NCI-H82 (cell line): ENCODE measurements around the gene HLX.

Experiments
- DNase-seq: peaks from one replicate; lab custom pipeline; 2025; lab: John Stamatoyannopoulos, UW

The HLX gene

DNA sequence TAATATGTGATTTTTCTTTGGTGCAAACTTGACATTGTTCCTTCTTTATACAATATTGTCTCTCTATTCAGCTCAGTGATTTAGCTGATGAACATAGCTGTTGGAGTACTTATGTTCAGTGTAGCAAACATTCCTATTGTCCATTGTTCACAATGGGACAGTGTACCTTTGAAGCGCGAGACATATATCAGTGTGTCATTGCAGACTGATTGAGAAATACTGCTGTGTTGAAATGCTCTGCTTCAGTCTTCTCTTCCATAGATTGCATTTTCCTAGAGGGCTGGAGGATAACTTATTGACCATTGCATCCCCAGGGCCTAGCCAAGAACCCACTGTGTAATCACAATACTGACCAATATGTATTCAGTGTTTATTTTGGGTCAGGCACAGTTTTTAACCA lies 46.5 kb downstream of the HLX start:
- DNase-seq, result no peak

DNA sequence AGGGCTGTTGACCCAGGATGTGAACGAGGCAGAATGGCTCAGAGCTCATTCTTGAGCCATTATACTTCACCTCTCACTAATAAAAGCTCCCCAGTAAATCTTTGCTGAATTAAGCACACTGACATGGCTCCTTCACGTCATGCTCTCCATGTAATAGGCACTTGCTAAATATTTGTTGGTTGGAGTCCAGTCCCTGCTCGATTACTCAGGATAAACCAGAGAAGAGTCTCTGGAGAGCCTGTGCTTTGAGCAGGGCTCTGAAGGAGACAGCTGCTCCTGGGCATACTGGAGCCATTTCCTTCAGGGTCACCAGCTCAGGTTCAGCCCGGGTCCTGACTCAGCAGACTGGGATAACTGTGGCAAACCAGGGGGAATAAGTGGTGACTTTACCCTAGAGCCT lies 46.9 kb downstream of the HLX start:
- DNase-seq, result peak; percentile 25

DNA sequence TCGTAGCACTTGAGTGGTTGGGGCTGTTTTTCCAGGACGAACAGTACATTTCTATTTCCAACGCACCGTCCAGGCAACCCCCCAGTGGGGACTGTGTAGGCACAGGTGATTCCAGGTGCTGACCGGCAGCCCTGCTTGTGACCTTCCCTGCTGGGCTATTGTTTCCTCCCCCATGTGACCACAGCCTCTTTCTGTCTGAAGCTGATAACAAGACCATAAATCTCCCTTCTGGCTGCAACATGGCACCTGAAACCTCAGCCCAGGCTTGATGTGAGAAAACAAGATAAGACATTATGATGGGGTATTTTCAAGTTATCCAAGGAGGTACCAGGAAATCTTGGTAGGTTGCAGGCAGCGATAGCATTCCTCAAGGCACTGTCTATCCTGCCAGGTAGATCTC lies 48.2 kb downstream of the HLX start:
- no peak for DNase-seq

DNA sequence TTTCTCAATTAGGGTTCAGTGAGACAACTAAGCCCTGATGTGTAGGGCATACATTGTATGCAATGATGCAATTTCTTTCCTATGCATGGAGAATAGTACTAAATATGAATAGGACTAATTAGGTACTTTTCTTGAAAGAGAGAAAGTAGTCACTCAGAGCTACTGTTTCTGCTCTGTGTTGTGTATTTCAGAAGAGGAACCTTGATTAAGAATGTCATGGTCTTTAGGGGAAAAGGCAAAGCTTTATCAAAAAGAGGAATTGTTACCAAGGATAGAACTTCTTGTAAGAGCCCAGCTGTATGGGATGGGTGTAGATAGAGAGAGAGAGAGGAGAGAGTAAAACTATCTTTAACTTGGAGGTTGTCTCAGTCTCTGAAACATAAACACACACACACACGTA lies 49.1 kb downstream of the HLX start:
- no peak for DNase-seq

DNA sequence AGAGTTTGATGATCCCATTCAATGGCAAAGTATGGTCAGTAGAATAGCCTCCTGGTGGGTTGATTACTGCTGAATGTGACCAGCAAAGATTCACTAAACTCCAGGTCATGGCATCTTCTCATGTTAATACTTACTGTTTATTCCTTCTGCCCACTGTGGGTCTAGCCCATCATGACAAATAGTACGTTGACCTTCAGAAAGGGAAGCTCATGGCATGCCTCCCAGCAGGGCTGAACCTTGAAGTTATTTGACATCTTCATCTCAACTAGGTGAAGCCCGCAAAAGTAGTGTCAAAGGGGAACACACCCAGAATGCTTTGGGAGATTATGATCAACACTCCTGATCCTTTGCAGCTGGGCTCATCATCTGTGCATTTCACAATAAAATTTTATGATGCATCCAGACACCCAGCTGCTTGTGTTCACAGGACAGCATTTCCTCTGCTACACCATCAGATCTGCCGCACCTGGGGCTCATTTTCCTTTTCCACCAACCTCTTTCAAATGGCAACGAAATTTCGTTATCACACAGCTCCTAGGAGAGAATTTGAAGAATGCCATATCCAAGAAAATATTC lies 49.6 kb downstream of the HLX start:
- DNase-seq, result no peak

DNA sequence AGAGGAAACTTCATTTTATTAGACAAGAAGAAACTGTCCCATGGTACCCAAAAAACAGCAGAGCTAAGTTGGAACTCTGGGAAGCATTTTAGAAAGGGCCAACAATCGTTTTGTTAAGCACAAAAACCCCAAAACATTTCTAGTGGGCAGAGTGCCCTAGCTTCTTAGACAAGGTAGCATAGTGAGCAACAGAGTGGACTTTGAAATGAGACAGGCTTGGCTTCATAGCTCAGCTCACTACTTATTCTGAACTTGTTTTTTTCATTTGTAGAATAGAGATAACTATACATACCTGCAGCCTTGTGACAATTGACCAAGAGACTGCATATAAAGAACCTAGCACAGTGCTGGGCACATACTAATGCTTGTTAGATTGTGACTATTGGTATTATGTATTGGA lies 50.1 kb downstream of the HLX start:
- no peak for DNase-seq
